Measurements from ENCODE around the gene FBXL20. TPM values are rescaled to one million over a fixed set of nuclear protein-coding genes. Genes with fewer than 3 reads are reported as not detected.
A peak's percentile ranks its signal among the peaks of the same experiment; 100 is the strongest.

The FBXL20 gene
- total RNA-seq, 2 donors from 2014 or later = 30.8 to 45.2 TPM

- H3K4me1 ChIP-seq (ENCODE audit: control insufficient read depth in 1 of 2, low read depth in 2 of 2) = peaks cover 10 to 17% of the 10 kb centered on the region in 2 donors
- peak overlapping the region; percentile 57 for H3K4me3 ChIP-seq
- ATAC-seq (ENCODE audit: insufficient number of reproducible peaks, low FRiP score, low read depth) (no peak), DNase-seq (ENCODE audit: low spot score) (no peak)
- no peaks in the 10 kb centered on the region for H3K36me3 ChIP-seq
- peak; percentile 88 for TF ChIP-seq CTCF (IDR thresholded peaks at IDR 0.05)
- H3K9me3 ChIP-seq = no peaks in the 10 kb centered on the region
- H3K27ac ChIP-seq = peak overlapping the region; percentile 33 to 49
- no peaks in the 10 kb centered on the region for H3K27me3 ChIP-seq (replicated peaks; ENCODE audit: insufficient read depth)
Observed at GRCh38 chr17:39231591-39232551, 169.6 kb downstream of the FBXL20 start.

GRCh38 chr17:39231091-39231561 lies 170.3 kb downstream of the FBXL20 start:
- no peaks in the 10 kb centered on the region for H3K9me3 ChIP-seq
- DNase-seq (ENCODE audit: low spot score) (no peak), ATAC-seq (ENCODE audit: insufficient number of reproducible peaks, low FRiP score, low read depth) (no peak)
- H3K4me1 ChIP-seq (ENCODE audit: control insufficient read depth in 1 of 2, low read depth in 2 of 2) = peaks cover 13 to 23% of the 10 kb centered on the region in 2 donors
- H3K4me3 ChIP-seq = peak overlapping the region; percentile 57
- H3K27me3 ChIP-seq (replicated peaks; ENCODE audit: insufficient read depth) = no peaks in the 10 kb centered on the region
- TF ChIP-seq CTCF (IDR thresholded peaks at IDR 0.05) = no peak
- no peaks in the 10 kb centered on the region for H3K36me3 ChIP-seq
- peak overlapping the region; percentile 33 to 49 for H3K27ac ChIP-seq

- H3K9me3 ChIP-seq = no peaks in the 10 kb centered on the region
- no peak for DNase-seq (ENCODE audit: low spot score)
- H3K27ac ChIP-seq = no peak overlapping the region
- H3K36me3 ChIP-seq = no peaks in the 10 kb centered on the region
- ATAC-seq (ENCODE audit: insufficient number of reproducible peaks, low FRiP score, low read depth) = no peak
- no peak for TF ChIP-seq CTCF (IDR thresholded peaks at IDR 0.05)
- no peak overlapping the region for H3K4me3 ChIP-seq
- H3K27me3 ChIP-seq (replicated peaks; ENCODE audit: insufficient read depth) = no peaks in the 10 kb centered on the region
- peaks cover 16 to 26% of the 10 kb centered on the region in 2 donors for H3K4me1 ChIP-seq (ENCODE audit: control insufficient read depth in 1 of 2, low read depth in 2 of 2)
Observed at GRCh38 chr17:39230361-39230760, 171.1 kb downstream of the FBXL20 start.

GRCh38 chr17:39229274-39229913 lies 172.0 kb downstream of the FBXL20 start:
- H3K27ac ChIP-seq = no peak overlapping the region

More at GRCh38 chr17:39229274-39229913, 172.0 kb downstream of the FBXL20 start:
- ATAC-seq (ENCODE audit: insufficient number of reproducible peaks, low FRiP score, low read depth) (no peak), DNase-seq (ENCODE audit: low spot score) (no peak)
- Histone ChIP-seq H3K36me3 (no peaks in the 10 kb centered on the region), H3K4me3 (no peak overlapping the region), H3K27me3 (replicated peaks; ENCODE audit: insufficient read depth) (no peaks in the 10 kb centered on the region), H3K4me1 (ENCODE audit: control insufficient read depth in 1 of 2, low read depth in 2 of 2) (peaks cover 16 to 31% of the 10 kb centered on the region in 2 donors), H3K9me3 (no peaks in the 10 kb centered on the region)
- no peak for TF ChIP-seq CTCF (IDR thresholded peaks at IDR 0.05)
